Measurements from ENCODE around the gene THAP11. TPM values are rescaled to one million over a fixed set of nuclear protein-coding genes. Genes with fewer than 3 reads are reported as not detected.

The THAP11 gene
- total and polyA plus RNA-seq, 2 of the 13 experiments (the other 11 are each of a cell fraction or from before 2014, with no cell fraction given) = 44.2 to 53.4 TPM

- TF ChIP-seq ZNF414 (CRISPR knock-in tag; IDR thresholded peaks at IDR 0.05) (no peak), ZC3H4 (CRISPR knock-in tag; IDR thresholded peaks at IDR 0.05; ENCODE audit: borderline replicate concordance) (no peak), BCL3 (CRISPR knock-in tag; IDR thresholded peaks at IDR 0.05) (no peak), ZNF260 (CRISPR knock-in tag; IDR thresholded peaks at IDR 0.05; ENCODE audit: borderline replicate concordance, low read depth) (no peak), ELF3 (CRISPR knock-in tag; IDR thresholded peaks at IDR 0.05) (no peak), ZNF512 (CRISPR knock-in tag; IDR thresholded peaks at IDR 0.05) (no peak), SNRNP70 (IDR thresholded peaks at IDR 0.05; ENCODE audit: low read depth, low read length) (no peak), RBM39 (IDR thresholded peaks at IDR 0.05; ENCODE audit: low read depth, low read length, poor library complexity, severe bottlenecking) (no peak), CEBPZ (IDR thresholded peaks at IDR 0.05; ENCODE audit: low read length) (no peak), TRIM22 (IDR thresholded peaks at IDR 0.05) (no peak), ZFP37 (CRISPR knock-in tag; IDR thresholded peaks at IDR 0.05; ENCODE audit: borderline replicate concordance) (no peak)
Observed at GRCh38 chr16:67878232-67878631, 36.1 kb downstream of the THAP11 start (continued).

Data from HepG2 (cell line).